ENCODE measurements around the gene PLB1. TPM values are rescaled to one million over a fixed set of nuclear protein-coding genes. Genes with fewer than 3 reads are reported as not detected.

PLB1 gene
- total RNA-seq, 2 donors from 2014 or later: 7.4 to 9.6 TPM

DNA sequence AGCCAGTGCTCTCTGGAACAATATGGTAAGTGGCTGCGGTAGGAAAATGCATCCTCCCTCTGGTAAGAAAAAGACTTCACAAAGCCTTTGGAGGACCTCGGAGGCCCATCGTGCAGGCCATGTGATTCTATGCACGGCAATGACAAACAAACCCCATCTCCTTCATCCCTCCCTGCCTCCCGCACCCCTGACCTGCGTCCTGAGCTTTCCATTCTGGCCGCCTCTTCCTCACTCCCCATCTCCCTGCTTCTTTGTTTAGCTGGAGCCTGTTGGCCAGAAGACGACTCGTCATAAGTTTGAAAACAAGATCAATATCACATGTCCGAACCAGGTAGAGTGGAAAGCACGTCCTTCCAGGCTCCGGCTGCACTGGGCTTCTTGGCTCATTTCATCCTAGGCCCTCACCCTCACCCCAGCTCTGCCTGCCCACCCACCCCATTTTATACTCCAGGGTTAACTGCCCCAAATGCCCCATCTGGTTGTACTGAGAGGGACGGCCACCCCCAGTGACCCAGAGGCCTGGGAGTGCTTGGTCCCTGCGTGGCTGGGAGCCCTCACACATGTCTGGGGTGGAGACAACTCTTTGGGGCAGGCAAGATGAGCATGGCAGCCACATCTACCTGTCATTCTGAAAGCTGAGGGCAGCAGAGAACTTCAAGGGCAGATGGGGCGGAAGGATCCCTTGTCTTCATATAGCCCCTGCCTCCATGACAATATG, 94.0 kb downstream of the PLB1 start:
- H3K27me3 ChIP-seq (replicated peaks; ENCODE audit: insufficient read depth): no peaks in the 10 kb centered on the region
- no peak overlapping the region for H3K4me3 ChIP-seq
- 86% methylated on average over 15 of the region's 15 CpGs for WGBS
- intact Hi-C loops (cut with DNase I): loop anchor here (5.0 kb wide), 1 partner anchor 222 kb away; the partner anchor contains the start of gene SPDYA
- DNase-seq (ENCODE audit: low spot score): no peak
- peaks cover 2% of the 10 kb centered on the region for H3K4me1 ChIP-seq (replicated peaks)
- H3K36me3 ChIP-seq: no peaks in the 10 kb centered on the region
- no peak overlapping the region for H3K27ac ChIP-seq
- TF ChIP-seq, protein P1, sequence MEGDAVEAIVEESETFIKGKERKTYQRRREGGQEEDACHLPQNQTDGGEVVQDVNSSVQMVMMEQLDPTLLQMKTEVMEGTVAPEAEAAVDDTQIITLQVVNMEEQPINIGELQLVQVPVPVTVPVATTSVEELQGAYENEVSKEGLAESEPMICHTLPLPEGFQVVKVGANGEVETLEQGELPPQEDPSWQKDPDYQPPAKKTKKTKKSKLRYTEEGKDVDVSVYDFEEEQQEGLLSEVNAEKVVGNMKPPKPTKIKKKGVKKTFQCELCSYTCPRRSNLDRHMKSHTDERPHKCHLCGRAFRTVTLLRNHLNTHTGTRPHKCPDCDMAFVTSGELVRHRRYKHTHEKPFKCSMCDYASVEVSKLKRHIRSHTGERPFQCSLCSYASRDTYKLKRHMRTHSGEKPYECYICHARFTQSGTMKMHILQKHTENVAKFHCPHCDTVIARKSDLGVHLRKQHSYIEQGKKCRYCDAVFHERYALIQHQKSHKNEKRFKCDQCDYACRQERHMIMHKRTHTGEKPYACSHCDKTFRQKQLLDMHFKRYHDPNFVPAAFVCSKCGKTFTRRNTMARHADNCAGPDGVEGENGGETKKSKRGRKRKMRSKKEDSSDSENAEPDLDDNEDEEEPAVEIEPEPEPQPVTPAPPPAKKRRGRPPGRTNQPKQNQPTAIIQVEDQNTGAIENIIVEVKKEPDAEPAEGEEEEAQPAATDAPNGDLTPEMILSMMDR (IDR thresholded peaks at IDR 0.05): no peak
- TF ChIP-seq POLR2A (IDR thresholded peaks at IDR 0.05) (no peak), POLR2AphosphoS5 (IDR thresholded peaks at IDR 0.05) (no peak)
- H3K9me3 ChIP-seq: no peaks in the 10 kb centered on the region

DNA sequence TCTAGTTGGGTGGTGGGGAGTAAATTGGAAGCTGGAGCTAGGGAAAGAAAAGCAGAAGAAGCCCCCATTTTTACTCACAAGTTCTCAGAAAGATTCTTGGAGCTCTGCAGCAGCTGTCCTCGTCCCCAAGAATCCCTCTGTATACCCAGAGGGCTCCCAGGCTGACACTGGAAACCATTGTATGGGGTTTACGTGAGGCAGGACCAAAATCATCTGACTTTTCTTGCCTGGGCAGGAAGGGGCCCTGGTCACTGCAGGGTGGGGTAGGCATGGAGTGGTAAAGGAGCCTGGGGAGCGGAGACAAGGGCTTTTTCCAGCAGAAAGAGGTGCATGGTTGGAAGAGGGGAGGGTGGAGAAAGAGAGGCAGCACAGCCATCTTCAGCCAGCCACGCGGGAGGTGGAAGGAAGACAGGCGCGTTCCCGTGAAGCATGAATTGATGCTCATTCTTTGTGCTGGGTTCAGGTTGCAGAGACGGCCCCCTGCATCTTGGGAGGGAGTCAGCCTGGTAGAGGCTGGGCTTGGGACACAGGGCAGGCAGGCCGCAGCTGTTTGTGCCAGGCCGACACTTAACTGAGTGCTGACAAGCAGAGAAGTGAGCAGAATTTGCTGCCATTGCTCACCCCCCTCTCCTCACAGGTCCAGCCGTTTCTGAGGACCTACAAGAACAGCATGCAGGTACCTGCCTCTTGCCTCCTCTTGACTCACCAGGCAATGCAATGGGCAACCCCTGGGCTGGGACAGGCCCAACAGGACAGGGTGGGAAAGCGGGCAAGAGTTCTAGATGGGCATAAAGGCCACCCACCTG, 94.8 kb downstream of the PLB1 start:
- no peak for DNase-seq (ENCODE audit: low spot score)
- peaks cover 2% of the 10 kb centered on the region for H3K4me1 ChIP-seq (replicated peaks)
- TF ChIP-seq POLR2A (IDR thresholded peaks at IDR 0.05) (no peak), POLR2AphosphoS5 (IDR thresholded peaks at IDR 0.05) (no peak)
- TF ChIP-seq, protein P1 (IDR thresholded peaks at IDR 0.05): no peak
- intact Hi-C loops (cut with DNase I): loop anchor here (5.0 kb wide), 1 partner anchor 222 kb away; the partner anchor contains the start of gene SPDYA
- no peaks in the 10 kb centered on the region for H3K9me3 ChIP-seq
- WGBS: 77% methylated on average over 13 of the region's 13 CpGs
- H3K36me3 ChIP-seq: no peaks in the 10 kb centered on the region
- H3K27ac ChIP-seq: no peak overlapping the region
- no peak overlapping the region for H3K4me3 ChIP-seq
- H3K27me3 ChIP-seq (replicated peaks; ENCODE audit: insufficient read depth): no peaks in the 10 kb centered on the region

DNA sequence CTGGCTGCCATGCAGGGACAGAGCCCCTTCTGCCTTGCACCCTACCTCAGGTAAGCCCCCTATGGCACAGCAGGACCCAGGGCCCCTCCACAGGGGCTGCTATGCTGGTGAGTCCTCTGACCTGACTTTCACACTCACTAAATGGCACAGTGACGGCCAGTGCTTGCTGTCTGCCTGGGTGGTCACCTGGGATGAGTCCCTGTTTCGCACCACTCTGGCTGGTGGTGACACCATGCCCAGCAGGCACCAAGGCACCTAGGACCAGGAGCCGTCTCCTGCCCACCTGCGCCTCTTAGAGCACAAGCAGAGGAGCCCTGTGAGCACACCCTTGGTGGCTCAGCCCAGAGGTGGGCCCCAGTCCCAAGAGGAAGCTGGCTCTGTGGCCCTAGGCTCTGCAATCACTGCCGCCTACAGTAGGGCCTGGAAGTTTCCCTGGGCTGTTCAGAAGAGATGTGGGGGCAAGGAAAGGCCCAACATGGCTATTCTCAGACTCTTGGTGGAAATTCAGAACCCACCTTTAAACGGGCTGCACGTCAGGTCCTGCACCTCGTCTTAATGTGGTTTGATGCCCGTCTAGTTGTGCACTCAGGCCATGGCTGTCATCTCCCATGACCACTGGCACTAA, 96.0 kb downstream of the PLB1 start:
- no peak for DNase-seq (ENCODE audit: low spot score)

DNA sequence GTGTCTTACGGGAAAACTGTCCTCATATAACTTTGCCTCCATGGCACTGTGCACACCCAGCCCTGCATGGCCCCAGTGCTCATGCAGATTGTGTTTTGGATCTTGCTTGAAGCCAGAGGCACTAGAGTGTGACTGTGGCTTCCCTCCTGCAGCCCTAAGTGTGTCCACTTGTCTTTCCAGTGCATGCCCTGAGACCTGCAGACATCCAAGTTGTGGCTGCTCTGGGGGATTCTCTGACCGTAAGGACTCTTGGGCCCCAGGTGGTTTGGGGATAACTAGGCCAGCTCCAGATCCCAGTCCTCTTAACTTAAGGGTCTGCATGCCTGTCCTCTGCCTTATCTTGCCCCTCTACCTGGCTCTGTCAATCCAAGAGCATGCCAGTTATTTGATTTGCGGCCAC, 96.6 kb downstream of the PLB1 start:
- H3K27me3 ChIP-seq (replicated peaks; ENCODE audit: insufficient read depth): no peaks in the 10 kb centered on the region
- no peak for TF ChIP-seq POLR2A (IDR thresholded peaks at IDR 0.05)
- no peak for TF ChIP-seq POLR2AphosphoS5 (IDR thresholded peaks at IDR 0.05)
- no peaks in the 10 kb centered on the region for H3K36me3 ChIP-seq
- intact Hi-C loops (cut with DNase I): loop anchor here (2.0 to 5.0 kb wide), 2 partner anchors 24 to 220 kb away; partner anchors contain the start of gene SPDYA
- WGBS: 98% methylated on average over 3 of the region's 3 CpGs
- H3K4me1 ChIP-seq (replicated peaks): peaks cover 2% of the 10 kb centered on the region
- H3K4me3 ChIP-seq: no peak overlapping the region
- DNase-seq (ENCODE audit: low spot score): no peak
- no peaks in the 10 kb centered on the region for H3K9me3 ChIP-seq
- H3K27ac ChIP-seq: no peak overlapping the region

More for the DNA sequence above, 96.0 kb downstream of the PLB1 start:
- H3K4me1 ChIP-seq (replicated peaks): peaks cover 2% of the 10 kb centered on the region
- no peaks in the 10 kb centered on the region for H3K9me3 ChIP-seq
- no peak for TF ChIP-seq POLR2AphosphoS5 (IDR thresholded peaks at IDR 0.05)
- no peak for TF ChIP-seq POLR2A (IDR thresholded peaks at IDR 0.05)
- TF ChIP-seq, protein P1 (IDR thresholded peaks at IDR 0.05): no peak
- no peaks in the 10 kb centered on the region for H3K27me3 ChIP-seq (replicated peaks; ENCODE audit: insufficient read depth)
- no peaks in the 10 kb centered on the region for H3K36me3 ChIP-seq
- intact Hi-C loops (cut with DNase I): loop anchor here (2.0 to 5.0 kb wide), 2 partner anchors 23 to 220 kb away; partner anchors contain the start of gene SPDYA
- 97% methylated on average over 7 of the region's 9 CpGs for WGBS
- H3K4me3 ChIP-seq: no peak overlapping the region
- no peak overlapping the region for H3K27ac ChIP-seq

Measured in prostate gland (tissue), 2 donors.